Retina (tissue), 1 donor: Measurements from ENCODE around the gene GPC6.
A peak's percentile ranks its signal among the peaks of the same experiment; 100 is the strongest.

ENCODE experiments used
- DNase-seq: peaks from one replicate; pipeline ENCODE4 v3.0.0-alpha.2; 2016

Gene GPC6

GRCh38 chr13:93386116-93386515 is 159.5 kb downstream of the GPC6 start:
- no peak for DNase-seq

DNA sequence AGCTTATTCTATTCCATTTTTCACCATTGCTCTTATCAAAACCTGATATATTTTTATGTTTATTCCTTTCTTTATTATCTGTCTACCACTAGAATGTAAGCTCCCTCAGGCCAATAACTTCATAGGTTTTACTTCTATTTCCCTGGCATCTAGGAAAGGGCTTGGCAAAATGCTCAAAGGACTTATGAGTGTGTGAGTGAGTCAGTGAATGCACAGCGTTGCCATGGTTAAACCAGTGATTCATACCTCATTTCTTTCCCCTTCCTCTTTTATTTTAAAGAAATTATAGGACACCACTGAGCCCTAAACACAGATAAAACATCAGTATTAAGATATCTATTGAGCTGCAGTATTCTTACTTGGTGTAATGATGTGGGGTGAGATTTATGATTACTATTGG is 162.1 kb downstream of the GPC6 start:
- DNase-seq = no peak

- no peak for DNase-seq
Measured at GRCh38 chr13:93397619-93398018, 171.0 kb downstream of the GPC6 start.

- no peak for DNase-seq
Measured at GRCh38 chr13:93398167-93399035, 171.8 kb downstream of the GPC6 start.

- no peak for DNase-seq
Measured at GRCh38 chr13:93399212-93399611, 172.6 kb downstream of the GPC6 start.

DNA sequence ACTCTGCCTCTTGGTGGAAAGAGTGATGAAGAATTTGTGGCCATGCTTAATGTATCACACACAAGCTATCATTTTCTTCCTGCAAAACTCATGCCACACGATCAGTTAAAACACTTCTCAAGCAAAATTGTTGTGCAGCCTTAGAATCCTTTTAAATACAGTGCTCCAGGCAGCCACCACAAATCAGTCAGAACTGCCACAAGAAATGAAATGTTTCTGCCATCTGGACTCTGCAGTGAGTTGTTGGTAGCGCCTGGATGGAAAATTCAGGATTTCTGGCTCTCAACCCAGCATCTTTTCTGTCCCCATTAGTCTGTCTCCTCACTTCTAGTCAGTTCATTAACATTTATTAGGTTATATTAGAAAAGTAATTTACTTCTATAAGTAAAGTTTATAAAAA is 179.5 kb downstream of the GPC6 start:
- no peak for DNase-seq

DNA sequence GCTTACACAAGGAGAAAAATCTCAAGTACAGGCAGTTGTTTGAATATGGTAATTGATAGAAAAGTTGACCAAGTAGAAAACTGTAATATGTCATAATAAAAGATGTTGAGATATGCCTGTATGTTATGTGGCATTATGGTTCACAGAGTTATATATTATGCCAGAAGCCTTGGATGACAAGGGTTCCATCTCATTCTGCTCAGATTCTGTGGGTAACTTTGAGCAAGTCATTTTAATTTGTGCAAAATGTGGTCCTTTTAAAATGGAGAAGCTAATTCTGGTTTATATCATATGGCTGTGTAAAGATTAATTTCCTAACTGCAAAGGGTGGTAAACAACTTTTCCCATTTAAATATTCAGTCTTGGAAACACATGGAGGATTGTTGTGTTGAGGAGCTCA is 180.9 kb downstream of the GPC6 start:
- no peak for DNase-seq

DNA sequence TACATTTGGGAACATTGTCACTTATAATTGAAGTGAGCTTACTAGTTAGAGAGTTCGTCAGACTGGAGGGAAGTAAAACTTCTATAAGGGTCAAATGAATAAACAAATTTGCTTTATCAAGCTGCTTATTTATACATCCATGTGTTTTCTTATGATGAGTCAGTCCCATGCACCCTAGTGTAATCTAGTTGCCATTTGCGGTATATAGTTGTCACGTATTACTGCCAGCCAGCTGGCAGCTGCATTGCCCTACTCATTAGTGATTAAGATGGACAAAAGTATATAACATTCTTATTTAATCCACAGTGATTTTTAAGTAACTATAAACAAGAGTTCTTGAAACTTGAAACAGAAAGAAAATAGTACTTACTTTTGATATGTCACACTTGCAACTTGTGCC is 182.4 kb downstream of the GPC6 start:
- no peak for DNase-seq

DNA sequence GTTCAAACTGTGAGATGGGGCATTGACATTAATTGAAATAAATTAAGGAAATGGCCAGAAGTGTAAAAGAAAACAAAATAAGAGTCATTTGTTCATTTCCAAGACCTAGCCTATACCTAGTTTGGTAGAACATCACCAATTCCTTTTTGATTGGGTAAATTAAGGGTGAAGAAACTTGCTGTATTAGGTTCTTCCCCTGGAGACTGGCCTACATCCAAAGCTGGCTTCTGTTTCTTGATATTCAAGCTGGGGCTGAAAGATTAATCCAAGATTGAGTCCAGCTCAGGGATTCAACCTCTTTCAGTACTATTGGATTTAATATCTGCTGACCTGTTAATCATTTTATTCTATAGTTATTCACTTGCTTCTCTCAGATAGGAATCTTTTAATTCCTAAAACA is 183.2 kb downstream of the GPC6 start:
- DNase-seq = no peak

- peak; percentile 42 for DNase-seq
Measured at GRCh38 chr13:93411186-93411680, 184.6 kb downstream of the GPC6 start.

- no peak for DNase-seq
Measured at GRCh38 chr13:93412676-93413075, 186.1 kb downstream of the GPC6 start.

DNA sequence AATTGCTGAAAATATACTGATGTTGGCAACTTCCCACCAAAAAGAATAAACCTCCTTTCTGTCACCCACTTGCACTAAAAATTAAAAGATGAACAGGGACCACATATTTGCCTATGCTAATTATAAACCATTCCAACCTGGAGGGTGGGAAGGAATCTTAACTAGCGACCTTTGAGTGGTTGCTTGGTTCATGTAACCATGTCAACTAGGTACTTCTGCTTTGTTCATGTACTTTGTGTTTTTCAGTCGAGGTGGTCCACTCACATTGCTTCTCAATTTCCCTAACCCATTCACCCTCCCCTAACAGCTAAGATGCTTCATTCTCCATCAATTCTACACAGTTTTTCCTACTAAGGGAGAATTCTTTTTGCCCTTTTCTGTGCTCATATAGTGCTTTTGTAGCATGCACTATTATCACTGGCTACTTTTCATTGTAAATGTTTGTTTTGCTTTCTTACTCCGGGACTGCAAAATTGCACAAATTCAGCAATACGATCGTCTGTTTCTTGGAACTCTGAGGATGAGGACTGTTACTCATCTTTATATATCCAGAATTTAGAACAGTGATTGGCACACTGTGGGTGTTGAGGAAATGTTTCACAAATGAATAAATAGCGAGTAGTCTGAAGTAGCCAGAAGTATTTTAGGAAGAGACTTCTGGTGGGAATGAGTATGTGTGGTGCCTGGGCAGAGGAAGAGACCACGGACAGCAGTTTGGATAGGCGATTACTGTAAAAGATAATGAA is 187.5 kb downstream of the GPC6 start:
- DNase-seq = no peak

- DNase-seq = no peak
Measured at GRCh38 chr13:93416736-93417355, 190.2 kb downstream of the GPC6 start.

GRCh38 chr13:93418398-93418797 is 191.8 kb downstream of the GPC6 start:
- DNase-seq = no peak

- no peak for DNase-seq
Measured at GRCh38 chr13:93420206-93420605, 193.6 kb downstream of the GPC6 start.

DNA sequence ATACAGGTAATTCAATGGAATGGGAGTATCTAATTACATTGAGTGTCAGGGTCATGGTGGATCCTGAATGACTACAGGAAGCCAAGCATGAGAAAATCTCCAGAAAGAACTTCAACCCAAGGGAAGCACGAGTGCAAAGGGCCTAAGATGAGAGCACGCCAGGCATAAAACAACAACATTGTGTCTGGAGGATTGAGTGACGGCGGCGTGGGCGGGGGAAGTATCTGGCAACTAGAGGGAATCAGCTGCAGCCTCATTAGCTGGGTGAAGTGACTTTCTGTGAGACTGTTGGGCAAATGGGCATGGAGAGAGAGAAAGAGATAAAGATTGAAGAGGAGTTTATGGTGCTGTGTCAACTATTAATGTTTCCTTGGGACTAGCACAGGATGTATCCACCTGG is 194.3 kb downstream of the GPC6 start:
- no peak for DNase-seq

GRCh38 chr13:93422980-93423543 is 196.5 kb downstream of the GPC6 start:
- DNase-seq = no peak

DNA sequence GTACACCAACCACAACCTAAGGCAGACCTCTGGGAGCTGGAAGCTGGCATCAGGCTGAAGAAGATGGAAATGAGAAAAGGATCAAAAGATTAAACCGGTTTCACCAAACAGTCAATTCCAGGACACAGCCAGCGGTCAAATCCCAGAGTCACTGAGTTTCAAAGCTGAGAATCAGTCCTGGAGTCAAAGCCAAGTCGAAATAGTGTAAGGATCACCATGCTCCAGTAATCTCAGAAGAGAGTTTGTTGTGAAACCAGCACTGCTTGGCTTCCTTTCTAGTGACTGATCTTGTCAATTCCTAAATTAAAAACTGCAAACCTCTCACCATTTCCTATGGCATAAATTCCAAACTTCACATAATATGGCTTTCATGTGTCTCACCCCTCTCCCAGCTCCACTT is 198.8 kb downstream of the GPC6 start:
- no peak for DNase-seq

GRCh38 chr13:93430381-93430780 is 203.8 kb downstream of the GPC6 start:
- DNase-seq = no peak

GRCh38 chr13:93435651-93436050 is 209.0 kb downstream of the GPC6 start:
- DNase-seq = no peak

GRCh38 chr13:93437081-93437480 is 210.5 kb downstream of the GPC6 start:
- DNase-seq = no peak

- DNase-seq = no peak
Measured at GRCh38 chr13:93446238-93446637, 219.6 kb downstream of the GPC6 start.

DNA sequence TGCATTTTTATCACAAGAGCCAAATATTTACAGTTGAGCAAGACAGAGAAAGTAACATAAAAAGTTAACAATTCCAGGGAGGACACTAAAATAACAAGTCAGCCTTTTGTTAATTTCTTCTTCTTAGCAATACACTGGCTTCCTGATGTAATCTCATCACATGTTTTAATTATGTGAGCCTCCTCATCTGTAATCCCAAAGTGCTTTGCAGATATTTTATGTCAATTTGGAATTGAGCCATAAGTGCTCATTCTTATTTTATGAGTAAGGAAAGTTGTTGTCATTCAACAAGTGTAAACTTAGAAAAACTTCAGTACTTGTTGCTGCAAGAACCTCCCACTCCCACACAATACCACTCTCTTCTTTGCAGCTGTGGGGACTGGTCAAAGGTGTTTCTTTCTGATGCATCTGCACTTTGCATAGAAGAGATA is 223.6 kb downstream of the GPC6 start:
- DNase-seq = no peak
